Activated T-cell treated with anti-CD3 and anti-CD28 coated beads, Interleukin-2, amount 50 U/mL, for 48 hours (primary cell): ENCODE measurements around the gene ANTXR1.
A peak's percentile ranks its signal among the peaks of the same experiment; 100 is the strongest.

ENCODE experiments used
- DNase-seq, 2 experiments: peaks; one replicate each; pipeline ENCODE4 v3.0.0-alpha.2; 2020

The ANTXR1 gene

DNA sequence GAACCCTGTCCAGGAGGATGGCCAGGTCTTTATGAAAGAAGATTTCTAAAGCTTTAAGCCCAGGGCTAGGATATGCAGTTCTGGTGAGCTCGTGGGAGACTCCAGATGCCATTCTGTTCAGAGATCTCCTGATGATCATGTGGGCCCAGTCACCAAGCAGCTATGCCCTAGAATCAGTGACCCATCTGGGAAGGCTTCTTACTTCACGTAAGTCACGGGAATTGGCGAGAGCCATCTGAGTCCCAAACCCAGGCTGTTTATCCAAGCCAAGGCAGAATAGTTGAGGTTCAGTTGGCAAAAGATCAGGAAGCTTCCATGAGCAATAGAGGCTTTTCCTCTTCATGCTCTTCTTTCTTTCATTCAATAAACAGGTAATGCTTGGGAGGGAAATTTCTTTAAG is 23.9 kb downstream of the ANTXR1 start:
- DNase-seq: no peak

DNA sequence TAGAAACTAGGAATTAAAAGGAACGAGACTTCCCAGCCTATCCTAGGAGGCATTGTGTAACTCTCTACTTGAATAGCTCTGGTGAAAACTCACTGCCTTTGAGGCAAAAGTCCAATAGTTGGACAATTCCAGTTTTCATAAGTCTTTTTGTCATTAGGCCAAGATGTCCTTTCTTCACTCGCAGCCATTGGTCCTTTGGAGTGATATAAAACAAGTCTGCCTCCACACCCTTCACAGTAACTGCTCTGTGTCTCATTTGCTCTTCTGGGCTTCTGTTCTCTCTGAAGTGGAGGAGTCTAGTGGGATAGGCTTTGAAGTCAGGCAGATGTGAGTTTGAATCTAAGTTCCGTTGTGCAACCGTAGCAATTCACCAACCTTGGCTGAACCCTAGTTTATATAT is 28.2 kb downstream of the ANTXR1 start:
- no peak for DNase-seq

DNA sequence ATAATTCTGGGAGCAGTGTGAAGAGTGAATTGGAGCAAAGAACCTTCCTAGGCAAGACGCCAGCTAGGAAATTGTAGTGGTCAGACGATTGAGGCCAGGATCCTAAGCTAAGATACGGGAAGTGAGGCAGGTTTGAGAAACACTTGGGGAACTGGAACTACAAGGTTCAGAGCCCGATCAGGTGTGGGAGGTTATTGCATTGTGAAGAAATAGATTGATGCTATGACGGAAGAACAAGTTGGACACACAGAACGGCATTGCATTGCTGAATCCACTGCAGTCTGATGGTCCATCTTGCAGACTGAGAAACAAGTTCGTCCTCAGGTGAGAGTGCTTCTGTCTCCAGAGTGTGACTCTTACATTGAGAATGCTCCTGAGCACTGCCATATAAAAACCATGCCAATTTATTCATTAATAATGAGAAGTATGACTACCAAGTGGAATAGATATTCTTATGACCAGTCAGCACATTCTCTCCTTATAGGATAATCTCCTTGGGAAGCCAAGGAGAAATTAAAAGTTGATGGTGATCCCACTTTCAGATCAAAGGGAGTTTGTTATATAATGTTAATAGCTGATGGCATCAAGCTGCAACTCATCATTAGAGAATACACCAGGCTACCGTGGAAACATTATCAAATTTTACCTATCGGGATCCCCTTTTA is 30.9 kb downstream of the ANTXR1 start:
- no peak for DNase-seq

DNA sequence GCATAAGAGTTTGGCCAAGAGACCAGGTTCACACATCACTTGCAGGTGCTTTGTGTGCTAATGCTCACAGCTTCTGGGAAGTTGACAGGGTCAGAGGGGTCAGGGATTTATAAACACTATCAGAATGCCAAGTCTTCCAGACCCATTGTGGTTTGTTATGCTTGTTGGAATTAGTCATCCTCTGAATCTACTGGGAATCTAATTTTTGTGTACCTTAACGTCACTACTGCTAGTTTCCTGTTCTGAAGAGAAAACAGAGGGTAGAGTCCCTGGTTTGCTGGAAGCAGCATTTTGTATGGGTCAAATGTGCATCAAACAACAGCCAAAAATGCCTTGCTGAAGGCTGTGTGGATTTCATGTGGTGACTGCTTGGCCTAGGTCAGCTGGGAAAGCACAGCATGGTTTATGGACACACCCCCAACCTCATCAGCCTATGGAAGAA is 33.3 kb downstream of the ANTXR1 start:
- DNase-seq: no peak

DNA sequence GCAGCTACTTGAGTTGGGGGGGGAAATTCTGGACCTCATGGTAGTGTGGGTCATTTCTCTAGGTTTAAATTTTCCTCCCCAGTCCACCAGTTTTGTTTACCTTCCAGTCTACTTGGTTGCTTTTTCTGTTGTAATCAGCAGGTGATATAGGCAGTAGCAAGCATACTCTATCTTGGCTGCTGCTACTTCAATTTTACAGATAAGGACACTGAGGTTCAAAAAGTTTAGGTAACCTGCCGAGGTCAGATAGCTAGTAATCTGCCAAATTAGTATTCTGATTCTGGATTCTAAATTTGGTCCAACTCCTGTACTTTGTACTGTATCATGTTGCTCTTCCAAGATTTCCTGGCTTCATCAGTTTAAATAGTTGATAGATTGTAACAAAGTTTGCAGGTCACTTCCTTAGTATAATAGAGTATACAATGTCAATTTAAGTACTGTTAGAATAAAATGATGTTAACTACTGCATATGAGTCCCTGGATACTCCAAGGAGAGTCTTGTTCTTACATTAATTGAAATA is 34.7 kb downstream of the ANTXR1 start:
- no peak for DNase-seq

DNA sequence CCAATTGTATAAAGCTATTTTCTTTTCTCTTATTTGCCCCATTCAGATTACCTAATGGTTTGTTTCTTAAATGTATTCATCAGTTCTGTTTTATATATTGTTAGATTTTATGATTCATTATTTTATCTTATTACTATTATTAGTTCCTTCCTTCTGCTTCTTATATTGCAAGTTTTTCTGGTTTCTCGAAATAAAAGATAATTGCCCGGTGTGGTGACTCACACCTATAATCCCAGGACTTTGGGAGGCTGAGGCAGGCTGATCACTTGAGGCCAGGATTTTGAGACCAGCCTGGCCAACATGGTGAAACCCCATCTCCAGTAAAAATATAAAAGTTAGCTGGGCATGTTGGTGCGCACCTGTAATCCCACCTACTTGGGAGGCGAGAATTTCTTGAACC is 37.8 kb downstream of the ANTXR1 start:
- no peak for DNase-seq

DNA sequence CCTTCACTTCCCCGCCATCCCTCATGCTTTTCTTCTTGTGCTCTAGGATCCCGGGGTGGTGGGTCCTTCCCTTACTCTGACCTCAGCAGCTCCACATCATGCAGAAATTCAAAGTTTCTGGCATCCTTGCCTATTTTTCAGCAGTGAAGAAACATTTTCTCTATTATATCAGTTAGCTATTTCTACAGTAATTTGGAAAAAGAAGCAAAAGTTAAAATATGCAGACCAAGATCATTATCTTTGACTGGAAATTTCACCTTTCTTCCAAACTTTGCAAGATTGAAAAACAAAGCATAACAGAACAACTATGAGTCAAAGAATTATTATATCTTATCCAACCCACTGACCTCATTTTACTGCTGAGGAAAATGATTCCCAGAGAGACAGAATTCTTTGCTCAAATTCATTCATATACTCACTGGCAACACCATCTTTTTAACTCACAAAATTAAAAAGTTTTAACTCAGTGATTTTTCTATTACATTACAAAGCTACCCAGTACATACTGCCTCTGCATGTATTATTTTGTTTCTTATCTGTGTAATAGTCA is 40.5 kb downstream of the ANTXR1 start:
- DNase-seq: no peak

DNA sequence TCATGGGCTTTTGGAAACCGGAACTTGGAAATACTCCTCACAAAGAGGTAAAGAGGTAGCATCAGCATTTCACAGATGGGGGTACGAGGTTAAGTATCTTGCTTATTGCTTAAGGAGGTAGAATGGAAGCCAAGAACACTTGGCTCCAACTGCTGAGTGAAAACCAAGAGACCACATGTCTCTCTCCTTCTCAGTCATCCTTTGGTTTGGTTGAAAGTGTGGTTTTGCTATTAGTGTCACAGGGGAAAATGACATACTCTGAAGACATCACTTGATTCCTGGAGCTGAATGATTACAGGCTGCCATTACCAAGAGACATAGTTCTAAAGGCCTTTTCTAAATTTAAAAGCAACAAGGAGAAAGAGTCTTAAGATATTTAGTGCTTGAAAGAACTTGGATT is 41.5 kb downstream of the ANTXR1 start:
- peak in 1 of 2 experiments; percentile 21 for DNase-seq

DNA sequence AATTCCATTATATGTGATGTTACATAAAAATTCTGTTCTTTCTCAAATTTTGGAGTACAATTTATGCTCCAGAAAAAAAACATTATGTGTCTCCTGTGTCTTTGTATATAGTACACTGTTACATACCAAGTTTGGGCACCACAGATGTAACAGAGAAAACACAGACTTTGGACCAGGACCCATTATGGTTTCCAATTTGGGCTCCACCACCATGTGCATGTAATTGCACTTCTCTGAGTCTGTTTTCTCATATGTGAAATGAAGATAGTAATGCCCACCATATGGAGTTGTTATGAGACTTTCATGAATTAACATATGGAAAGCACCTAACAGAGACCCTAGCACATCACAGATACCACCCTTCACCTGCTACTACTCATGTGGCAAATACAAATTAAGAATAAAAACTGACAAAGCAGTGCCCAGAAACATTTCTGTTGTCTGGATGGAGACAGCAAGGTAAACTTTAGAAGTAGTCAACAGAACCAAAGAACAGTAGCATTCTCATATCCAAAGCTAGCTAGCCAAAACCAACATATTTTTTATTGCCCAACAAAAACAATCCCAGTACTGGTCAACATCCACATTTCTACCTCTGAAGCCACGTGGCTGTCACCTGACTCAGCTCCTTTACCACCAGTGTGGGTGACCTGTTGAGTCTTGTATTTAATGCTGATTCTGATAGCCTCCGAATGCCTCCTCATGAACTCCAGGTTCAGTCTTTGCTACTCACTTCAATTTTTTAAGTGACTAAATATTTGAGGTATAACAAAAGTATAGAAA is 42.9 kb downstream of the ANTXR1 start:
- DNase-seq: no peak

DNA sequence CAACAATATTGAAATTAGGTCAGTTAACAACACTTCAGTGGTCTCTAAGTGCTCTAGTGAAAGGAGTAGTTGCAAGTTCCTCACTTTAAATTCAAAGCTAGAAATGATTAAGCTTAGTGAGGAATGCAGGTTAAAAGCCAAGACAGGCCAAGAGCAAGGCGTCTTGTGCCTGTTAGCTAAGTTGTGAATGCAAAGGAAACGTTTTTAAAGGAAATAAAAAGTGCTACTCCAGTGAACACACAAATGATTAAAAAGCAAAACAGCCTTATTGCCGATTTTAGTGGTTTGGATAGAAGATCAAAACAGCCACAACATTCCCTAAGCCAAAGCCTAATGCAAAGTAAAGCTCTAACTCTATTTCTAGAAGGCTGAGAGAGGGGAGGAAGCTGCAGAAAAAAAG is 44.7 kb downstream of the ANTXR1 start:
- DNase-seq: no peak

DNA sequence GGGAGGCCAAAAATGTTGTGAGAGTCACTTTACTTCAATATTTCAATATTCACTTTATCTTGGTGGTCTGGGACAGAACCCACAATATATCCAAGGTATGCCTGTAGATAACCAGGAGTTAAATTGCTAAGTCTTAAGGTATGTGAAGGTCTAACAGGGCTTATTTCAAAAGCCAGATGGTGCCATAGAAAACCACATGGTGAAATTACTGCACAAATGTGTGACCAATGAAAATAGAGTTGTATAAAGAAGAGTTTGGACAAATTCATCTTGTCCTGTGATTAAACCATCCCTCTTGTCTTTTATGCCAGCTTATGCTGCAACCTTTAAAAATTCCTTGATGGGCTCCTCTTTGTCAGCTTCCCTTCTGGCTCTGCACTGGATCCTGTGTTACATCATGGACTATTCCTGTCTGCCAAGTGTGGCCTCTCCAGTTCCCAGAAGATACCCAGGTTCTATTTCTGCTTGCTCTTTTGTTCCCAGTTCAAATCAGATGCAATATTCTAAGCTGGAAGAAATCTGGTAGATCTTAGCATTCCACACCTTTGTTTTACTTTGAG is 46.8 kb downstream of the ANTXR1 start:
- DNase-seq: no peak

DNA sequence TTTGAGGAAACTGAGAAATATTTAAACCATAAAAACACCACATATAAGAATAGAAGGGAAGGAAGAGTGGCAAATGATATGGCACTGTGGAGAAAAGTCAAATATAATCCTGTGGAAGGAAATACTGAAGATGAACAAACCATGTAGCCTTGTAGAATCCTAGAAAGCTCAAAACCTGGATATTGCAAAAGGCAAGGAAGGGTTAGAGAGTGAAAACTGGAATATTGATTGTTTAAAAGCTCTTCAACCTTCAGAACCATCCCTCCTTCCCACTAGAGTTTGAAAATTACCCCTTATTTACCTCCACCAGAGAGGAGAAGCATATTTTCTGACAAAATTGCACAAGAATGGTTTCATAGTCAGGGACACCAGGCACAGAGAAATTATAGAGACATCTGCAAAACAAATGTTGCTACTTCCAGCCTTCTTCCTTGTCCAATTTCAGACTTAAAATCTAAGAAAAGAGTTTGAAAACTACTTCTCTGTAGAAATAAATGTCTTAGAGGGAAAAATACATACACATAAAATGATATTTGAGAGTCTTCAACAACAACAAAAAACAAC is 48.0 kb downstream of the ANTXR1 start:
- DNase-seq: no peak

DNA sequence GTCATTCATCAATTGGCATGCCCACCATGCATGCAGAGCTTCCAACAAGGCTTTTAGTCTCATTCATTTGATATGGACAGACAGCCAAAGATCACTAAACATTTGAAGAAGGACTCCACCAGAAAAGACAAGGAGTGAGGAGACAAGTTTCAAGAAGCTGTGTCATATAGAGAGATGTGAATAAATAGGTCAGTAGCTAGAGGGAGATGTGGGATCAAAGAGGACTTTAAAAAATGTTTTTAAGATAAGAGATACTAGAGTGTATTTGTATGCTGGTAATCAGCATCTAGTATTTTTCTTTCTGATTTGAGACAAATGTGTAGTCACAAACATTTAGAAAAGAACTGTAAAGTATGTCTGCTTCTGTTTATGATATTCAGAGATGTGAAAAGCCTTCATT is 48.5 kb downstream of the ANTXR1 start:
- no peak for DNase-seq

DNA sequence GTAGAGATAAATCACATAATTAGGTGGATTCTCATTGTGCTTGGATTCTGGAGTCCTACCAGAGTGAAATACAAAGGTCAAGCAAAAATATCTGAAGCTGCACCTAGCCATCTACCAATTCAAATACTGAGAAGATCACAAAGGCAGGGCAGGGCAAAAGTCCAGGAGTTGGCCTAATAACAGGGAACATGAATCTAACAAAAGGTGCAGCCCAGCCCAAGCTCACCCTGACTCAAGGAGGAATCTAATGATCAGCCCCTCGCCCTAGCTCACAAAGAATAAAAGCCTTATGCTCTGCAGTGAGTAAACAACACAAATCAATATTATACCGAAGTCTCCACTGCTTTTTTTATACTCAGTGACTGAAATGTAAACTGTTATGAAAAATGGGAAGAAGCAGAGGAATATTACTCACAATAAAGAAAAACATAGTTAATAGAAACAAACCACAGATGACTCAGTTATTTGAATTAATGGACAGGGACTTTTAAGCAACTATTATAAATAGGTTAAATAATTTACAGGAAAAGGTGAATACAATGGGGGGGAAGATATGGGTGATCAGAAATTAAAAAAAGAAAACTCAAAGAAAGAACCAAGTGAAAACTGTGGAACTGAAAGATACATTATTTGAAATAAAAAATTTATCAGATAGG is 49.5 kb downstream of the ANTXR1 start:
- DNase-seq: no peak

DNA sequence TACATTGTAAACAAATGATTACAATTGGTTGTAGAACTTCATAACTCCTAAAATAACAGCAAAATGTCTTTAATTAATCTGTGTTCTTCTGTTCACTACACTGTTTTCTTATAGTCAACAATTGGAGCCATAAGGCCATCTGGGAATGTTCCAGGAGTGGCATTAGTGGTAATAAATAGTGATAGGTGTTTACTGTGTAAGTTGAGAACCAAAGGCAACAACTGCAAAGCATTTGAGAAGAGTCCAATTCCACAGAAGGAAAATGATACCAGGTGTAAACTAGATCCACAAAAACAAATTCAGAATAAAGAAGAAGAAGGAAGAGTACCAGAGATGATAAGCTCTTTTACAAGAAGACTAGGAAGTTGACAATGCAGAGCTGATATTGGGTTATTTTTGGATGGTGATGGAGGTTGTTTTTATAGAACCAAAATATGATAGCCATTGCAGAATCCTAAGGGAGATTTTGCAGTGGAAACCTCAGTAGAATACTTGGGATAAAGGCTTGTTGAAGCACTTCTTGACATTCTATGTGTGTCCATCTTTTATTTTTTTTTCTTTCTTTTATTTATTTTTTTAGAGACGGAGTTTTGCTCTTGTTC is 52.9 kb downstream of the ANTXR1 start:
- no peak for DNase-seq

DNA sequence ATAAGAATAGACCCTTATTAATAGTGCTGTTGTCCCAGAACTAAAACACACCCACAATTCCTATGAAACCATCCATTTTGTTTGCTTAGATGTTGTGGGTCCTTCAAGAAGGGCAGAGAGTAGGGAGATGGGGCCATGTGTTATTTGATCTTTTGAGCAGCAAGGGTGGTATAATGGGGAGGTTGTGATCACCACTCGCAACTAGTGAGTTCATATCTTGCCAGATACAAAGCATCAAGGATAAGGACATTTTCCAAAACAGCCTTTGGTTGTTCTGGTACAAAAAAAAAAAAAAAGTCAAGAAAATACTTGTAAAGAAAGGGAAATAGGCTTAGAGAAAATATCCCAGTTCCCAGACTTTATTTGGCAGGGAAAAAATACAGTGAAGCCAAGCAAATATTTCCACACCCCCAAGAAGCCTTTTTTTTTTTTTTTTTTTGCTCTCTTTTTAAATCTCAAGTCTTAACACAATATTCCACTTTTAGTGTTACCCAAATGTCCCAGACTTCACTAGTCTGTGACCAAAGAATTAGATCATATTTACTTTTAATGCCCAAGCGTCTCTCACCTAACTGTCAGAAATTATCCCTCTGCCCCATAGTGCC is 54.1 kb downstream of the ANTXR1 start:
- DNase-seq: no peak

DNA sequence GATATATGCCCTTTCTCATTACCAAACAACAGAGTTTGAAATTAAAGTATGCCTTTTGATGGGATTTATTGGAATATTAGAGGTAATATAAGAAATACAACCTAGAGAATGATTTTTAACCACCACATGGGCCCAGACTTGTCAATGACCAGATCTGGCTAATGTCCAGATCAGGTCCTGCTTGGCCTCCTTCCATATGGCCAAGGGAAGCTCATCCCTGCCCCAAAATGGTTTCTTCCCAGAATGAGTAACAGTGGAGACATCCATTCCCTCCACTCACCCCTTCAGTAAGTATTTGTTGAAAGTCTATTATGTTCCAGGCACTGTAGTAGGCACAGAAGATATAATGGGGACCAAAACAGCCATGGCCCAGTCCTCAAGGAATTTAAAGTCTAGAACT is 54.9 kb downstream of the ANTXR1 start:
- no peak for DNase-seq

DNA sequence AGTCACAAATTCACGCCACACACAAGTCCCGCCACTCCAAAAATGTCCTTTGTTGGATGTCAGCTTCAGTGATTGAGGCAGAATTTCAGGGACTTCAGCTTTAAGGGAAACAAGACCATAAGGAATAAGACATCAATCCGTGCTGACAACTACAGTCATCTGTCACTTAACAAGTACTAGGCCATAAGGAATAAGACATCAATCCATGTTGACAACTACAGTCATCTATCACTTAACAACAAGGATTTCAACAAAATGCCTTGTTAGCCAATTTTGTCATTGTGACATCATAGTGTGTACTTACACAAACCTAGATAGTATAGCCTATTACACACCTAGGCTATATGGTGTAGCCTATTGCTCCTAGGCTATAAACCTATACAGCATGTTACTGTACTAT is 58.0 kb downstream of the ANTXR1 start:
- DNase-seq: no peak

DNA sequence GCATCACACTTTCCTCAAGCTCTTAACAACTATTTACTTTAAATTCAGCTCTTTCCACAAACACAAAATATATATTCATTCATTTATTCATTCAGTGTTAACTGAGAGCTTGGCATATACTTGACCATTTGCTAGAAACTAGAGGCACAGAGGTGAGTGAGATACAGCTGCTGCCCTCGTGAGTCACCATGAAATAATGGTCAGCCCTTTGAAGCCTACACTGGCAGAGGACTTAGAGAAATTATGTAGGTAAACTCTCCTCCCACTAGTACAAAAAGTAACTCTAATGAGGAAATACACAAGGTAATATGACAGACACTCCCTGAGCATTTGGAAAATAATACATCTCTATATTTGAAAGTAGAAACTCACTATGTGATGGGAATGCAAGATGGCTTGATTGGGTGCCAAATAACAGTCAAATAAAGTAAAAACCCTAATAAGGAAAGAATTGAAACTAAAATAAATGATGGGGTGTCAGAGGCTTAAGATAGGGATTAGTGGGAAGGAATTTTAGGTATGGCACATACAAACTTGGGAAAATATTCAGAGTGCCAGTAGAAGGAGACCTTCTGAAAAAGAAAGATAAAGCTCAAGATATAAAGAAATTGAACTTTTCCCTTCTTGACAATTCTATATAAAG is 61.1 kb downstream of the ANTXR1 start:
- no peak for DNase-seq

DNA sequence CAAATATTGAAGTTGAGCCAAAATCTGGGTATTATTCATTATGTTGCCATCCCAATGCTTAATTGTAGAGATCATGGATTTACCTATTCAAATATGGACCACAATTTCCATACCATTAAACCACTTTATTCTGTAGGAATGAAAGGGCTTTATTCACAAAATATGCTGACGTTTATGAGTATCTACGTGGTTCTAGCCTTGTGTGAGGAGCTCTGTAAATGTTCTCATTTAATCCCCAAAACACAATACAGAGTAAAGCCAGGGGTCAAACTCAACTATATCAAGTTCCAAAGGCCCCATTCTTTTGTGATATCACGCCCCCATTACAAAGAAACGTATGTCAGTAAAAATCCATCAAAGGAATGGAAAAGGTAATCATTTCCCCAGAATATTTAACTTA is 61.9 kb downstream of the ANTXR1 start:
- DNase-seq: no peak

DNA sequence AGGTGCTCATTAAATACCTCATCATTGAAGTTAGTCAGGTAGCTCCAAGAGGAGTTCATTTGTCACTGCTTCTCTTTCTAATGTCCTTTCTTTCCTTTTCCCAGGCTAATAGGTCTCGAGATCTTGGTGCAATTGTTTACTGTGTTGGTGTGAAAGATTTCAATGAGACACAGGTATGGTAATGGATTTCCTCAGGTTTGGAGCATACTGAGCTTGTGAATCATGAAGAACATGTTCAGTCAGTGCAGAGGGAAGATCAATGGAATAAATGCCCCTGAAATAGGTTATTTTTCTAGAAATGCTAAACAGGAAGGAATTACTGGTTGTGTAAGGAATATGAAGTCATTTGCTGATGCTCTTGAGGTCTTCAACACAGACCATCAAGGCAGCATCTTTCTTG is 62.5 kb downstream of the ANTXR1 start:
- DNase-seq: no peak

DNA sequence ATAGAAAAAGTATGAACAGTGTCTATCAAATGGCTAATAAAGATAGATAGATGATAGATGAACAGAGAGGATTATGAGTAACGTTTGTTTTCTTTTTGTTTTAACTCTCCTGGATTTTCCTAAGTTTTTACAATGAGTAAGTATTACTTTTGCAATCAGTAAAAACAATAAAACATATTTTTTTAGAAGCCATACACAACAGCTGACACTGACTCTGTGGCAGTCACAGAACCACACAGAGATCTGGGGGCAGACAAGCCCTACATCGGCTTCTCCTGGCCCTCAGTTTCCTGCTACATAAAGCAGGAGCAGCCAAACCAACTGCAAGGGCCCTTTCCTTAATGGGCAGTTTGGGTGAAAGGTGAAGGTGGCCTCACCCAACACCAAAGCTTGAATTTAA is 63.6 kb downstream of the ANTXR1 start:
- no peak for DNase-seq
